ENCODE measurements around the gene BCL2L1.
"Not testable (repeated sequence)": the region's sequence is repeated elsewhere in the genome, so short reads cannot be mapped to it uniquely, and the experiment has no call there.

The BCL2L1 gene

DNA sequence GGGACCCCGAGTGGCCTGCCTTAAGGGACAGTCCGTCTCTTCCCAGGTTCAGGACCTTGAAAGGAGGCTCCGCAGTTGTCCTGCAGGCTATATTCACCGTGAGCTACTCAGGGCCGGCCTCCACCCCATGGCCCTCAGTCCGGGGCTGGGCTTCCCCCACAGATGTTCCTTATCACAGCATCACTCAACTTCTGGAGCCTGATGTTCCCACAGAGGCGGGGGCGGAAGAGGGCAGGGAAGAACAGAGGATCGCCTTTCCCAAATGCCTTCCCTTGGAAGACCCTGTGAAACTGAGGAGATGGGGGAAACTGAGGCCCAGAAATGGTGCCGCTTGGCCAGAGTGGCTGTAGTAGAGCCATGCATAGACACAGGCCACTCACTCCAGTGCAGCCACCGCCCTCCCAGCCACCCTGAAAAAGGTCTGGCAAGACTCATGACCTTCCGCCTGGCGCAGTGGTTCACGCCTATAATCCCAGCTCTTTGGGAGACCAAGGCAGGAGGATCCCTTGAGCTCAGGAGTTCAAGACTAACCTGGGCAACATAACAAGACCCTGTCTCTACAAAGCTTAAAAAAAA, 89.2 kb downstream of the BCL2L1 start:
- H3K9ac ChIP-seq (ENCODE audit: low read depth, low read length) = no peak overlapping the region
- no peaks in the 10 kb centered on the region for H3K9me3 ChIP-seq (ENCODE audit: control insufficient read depth, insufficient read depth, low read length)
- H3K4me1 ChIP-seq (ENCODE audit: control insufficient read depth, insufficient read depth, low read length) = 0 out of 2 replicates have a peak, but pooled peaks cover 3% of the 10 kb centered on the region
- no peaks in the 10 kb centered on the region for H3K36me3 ChIP-seq (ENCODE audit: control insufficient read depth, insufficient read depth, low read length)
- H3K4me3 ChIP-seq (ENCODE audit: low read depth, low read length) = no peak overlapping the region
- H3K27me3 ChIP-seq (ENCODE audit: control insufficient read depth, insufficient read depth, low read length) = no peaks in the 10 kb centered on the region
- no peak overlapping the region for H3K27ac ChIP-seq (ENCODE audit: low read depth, low read length)

DNA sequence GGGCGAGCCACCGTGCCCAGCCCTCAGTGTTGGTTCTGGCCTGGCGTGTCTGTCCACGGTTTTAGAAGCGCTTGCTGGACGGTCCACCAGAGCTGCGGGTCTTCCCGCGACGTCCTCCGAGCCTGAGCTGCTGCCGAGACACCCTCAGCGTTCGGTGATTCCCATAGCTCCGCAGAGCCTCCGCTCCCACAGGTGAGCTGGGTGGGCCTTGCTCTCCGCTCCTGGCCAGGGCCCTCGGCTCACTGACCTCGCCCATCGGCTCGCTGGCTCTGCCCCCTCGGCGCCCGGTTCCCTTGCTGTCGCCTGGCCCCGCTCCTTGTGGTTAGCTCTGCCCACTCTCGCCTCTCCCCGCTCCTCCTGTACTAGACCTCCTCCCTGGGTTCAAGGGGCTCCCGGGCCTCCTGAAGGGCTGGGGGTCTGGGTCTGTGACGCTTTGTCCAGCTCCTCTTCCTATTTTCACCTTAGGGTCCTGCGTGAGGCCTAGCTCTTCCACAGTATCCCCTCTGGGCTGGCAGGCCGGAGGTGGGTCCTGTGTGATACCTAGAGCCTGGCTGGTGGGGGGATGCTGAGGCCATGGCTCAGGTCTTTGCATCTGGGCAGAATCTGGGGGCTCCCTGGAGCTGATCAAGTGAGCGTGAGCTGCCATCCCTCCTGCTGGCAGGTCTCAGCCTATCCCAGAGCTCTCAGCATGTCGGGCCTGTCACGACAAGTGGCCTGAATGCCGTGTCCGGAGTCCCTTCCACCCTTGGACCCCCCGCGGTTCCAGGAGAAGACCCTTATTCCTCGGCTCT, 89.9 kb downstream of the BCL2L1 start:
- Histone ChIP-seq H3K9ac (ENCODE audit: low read depth, low read length) (no peak overlapping the region), H3K9me3 (ENCODE audit: control insufficient read depth, insufficient read depth, low read length) (no peaks in the 10 kb centered on the region), H3K27ac (ENCODE audit: low read depth, low read length) (no peak overlapping the region), H3K27me3 (ENCODE audit: control insufficient read depth, insufficient read depth, low read length) (no peaks in the 10 kb centered on the region), H3K4me3 (ENCODE audit: low read depth, low read length) (no peak overlapping the region), H3K4me1 (ENCODE audit: control insufficient read depth, insufficient read depth, low read length) (no peaks in the 10 kb centered on the region), H3K36me3 (ENCODE audit: control insufficient read depth, insufficient read depth, low read length) (no peaks in the 10 kb centered on the region)

DNA sequence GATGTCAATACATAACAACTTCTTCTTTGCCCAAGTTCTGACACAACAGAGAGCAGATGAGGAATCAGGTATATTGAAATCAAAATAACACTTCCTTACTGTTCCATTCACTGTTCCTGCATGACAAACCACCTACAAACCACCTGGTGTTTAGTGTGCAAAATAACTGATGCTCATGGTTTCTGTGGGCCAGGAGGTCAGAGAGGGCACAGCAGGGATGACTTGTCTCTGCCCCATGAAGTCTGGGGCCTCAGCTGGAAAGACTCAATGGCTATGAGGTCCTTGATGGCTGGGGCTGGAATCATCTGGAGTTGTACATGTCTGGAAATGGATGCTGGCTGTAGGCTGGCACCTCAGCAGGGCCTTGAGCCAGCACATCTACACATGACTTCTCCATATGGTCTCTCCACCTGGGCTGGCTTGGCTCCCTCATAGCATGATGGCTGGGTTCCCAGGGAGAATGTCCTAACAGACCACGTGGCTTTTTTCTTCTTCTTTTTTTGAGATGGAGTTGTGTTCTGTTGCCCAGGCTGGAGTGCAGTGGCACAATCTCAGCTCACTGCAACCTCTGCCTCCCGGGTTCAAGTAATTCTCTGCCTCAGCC, 92.4 kb downstream of the BCL2L1 start:
- H3K9me3 ChIP-seq (ENCODE audit: control insufficient read depth, insufficient read depth, low read length) = no peaks in the 10 kb centered on the region
- no peaks in the 10 kb centered on the region for H3K4me1 ChIP-seq (ENCODE audit: control insufficient read depth, insufficient read depth, low read length)
- H3K9ac ChIP-seq (ENCODE audit: low read depth, low read length) = no peak overlapping the region
- H3K27ac ChIP-seq (ENCODE audit: low read depth, low read length) = no peak overlapping the region
- H3K36me3 ChIP-seq (ENCODE audit: control insufficient read depth, insufficient read depth, low read length) = no peaks in the 10 kb centered on the region
- no peak overlapping the region for H3K4me3 ChIP-seq (ENCODE audit: low read depth, low read length)
- H3K27me3 ChIP-seq (ENCODE audit: control insufficient read depth, insufficient read depth, low read length) = no peaks in the 10 kb centered on the region

DNA sequence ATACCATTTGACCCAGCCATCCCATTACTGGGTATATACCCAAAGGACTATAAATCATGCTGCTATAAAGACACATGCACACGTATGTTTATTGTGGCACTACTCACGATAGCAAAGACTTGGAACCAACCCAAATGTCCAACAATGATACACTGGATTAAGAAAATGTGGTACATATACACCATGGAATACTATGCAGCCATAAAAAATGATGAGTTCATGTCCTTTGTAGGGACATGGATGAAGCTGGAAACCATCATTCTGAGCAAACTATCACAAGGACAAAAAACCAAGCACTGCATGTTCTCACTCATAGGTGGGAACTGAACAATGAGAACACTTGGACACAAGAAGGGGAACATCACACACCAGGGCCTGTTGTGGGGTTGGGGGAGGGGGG, 94.6 kb downstream of the BCL2L1 start:
- H3K9ac ChIP-seq (ENCODE audit: low read depth, low read length); H3K4me1 ChIP-seq (ENCODE audit: control insufficient read depth, insufficient read depth, low read length); H3K9me3 ChIP-seq (ENCODE audit: control insufficient read depth, insufficient read depth, low read length); H3K36me3 ChIP-seq (ENCODE audit: control insufficient read depth, insufficient read depth, low read length); H3K4me3 ChIP-seq (ENCODE audit: low read depth, low read length); H3K27ac ChIP-seq (ENCODE audit: low read depth, low read length); H3K27me3 ChIP-seq (ENCODE audit: control insufficient read depth, insufficient read depth, low read length): not testable (repeated sequence)

DNA sequence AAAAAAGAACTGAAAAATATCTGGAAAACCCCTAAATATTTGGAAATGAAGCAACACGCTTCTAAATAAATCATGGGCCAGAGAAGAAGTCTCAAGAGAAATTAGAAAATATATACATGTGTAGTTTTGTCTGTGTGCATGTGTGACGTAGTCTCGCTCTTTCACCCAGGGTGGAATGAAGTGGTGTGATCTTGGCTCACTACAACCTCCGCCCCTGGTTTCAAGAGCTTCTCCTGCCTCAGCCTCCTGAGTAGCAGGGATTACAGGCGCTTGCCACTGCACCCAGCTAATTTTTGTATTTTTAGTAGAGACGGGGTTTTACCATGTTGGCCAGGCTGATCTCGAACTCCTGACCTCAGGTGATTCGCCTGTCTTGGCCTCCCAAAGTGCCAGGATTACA, 96.1 kb downstream of the BCL2L1 start:
- H3K36me3 ChIP-seq (ENCODE audit: control insufficient read depth, insufficient read depth, low read length); H3K4me1 ChIP-seq (ENCODE audit: control insufficient read depth, insufficient read depth, low read length); H3K9me3 ChIP-seq (ENCODE audit: control insufficient read depth, insufficient read depth, low read length); H3K27me3 ChIP-seq (ENCODE audit: control insufficient read depth, insufficient read depth, low read length); H3K9ac ChIP-seq (ENCODE audit: low read depth, low read length); H3K4me3 ChIP-seq (ENCODE audit: low read depth, low read length); H3K27ac ChIP-seq (ENCODE audit: low read depth, low read length): not testable (repeated sequence)

DNA sequence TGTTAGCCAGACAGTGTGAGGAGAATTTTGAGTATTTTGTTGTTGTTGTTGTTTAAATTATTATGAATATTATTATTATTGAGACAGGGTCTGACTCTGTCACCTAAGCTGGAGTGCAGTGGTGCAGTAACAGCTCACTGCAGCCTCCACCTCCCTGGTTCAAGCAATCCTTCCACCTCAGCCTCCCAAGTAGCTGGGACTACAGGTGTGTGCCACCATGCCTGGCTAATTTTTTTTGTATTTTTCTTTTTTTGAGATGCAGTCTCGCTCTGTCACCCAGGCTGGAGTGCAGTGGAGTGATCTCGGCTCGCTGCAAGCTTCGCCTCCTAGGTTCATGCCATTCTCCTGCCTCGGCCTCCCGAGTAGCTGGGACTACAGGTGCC, 99.6 kb downstream of the BCL2L1 start:
- not testable (repeated sequence) for H3K4me1 ChIP-seq (ENCODE audit: control insufficient read depth, insufficient read depth, low read length); H3K4me3 ChIP-seq (ENCODE audit: low read depth, low read length); H3K9ac ChIP-seq (ENCODE audit: low read depth, low read length); H3K27me3 ChIP-seq (ENCODE audit: control insufficient read depth, insufficient read depth, low read length); H3K27ac ChIP-seq (ENCODE audit: low read depth, low read length); H3K36me3 ChIP-seq (ENCODE audit: control insufficient read depth, insufficient read depth, low read length); H3K9me3 ChIP-seq (ENCODE audit: control insufficient read depth, insufficient read depth, low read length)

DNA sequence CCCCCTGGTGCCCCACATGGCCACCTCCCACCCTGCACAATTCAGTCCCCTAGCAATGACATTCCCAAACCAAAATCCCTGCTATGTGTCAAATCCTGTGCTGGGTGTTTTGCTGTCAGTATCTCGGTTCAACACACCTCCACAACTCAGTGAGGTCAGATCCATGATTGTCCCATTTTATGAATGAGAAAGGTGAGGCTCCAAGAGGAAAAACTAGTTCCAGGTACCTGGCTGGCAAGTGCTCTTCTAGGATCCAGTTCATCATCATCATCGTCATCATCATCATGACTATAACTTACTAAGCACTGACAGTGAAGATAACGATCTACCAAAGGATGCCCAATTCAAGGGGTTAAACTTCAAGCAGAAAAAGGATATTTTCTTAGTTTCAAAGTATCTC, 102.4 kb downstream of the BCL2L1 start:
- Histone ChIP-seq H3K9me3 (ENCODE audit: control insufficient read depth, insufficient read depth, low read length) (no peaks in the 10 kb centered on the region), H3K36me3 (ENCODE audit: control insufficient read depth, insufficient read depth, low read length) (no peaks in the 10 kb centered on the region), H3K27me3 (ENCODE audit: control insufficient read depth, insufficient read depth, low read length) (no peaks in the 10 kb centered on the region), H3K4me1 (ENCODE audit: control insufficient read depth, insufficient read depth, low read length) (no peaks in the 10 kb centered on the region), H3K4me3 (ENCODE audit: low read depth, low read length) (no peak overlapping the region), H3K27ac (ENCODE audit: low read depth, low read length) (no peak overlapping the region), H3K9ac (ENCODE audit: low read depth, low read length) (no peak overlapping the region)

DNA sequence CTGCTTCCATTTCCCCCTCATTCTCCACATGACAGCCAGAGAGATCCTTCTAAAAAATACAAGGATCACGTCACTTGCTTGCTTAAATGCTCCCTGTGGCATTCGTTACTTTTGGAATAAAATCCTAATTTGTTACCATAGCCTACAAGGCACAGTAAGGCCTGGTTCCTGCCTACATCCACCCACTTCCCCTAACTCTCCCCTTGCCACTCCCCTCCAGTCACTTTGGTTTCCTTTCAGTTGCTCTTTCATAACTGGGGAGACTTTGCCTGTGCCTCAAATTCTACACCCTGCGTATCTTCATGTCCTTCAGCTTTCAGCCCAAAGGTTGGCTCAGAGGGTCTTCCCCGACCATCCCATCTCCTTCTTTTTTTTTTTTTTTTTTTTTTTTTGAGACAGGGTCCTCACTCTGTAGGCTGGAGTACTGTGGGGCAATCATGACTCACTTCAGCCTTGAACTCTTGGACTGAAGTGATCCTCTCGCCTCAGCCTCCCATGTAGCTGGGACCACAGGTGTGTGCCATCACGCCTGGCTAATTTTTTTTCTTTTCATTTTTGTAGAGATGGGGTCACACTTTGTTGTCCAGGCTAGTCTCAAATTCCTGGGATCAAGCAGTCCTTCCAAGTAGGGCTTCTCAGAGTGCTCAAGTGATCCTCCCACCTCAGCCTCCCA, 105.1 kb downstream of the BCL2L1 start:
- Histone ChIP-seq H3K9ac (ENCODE audit: low read depth, low read length) (no peak overlapping the region), H3K27ac (ENCODE audit: low read depth, low read length) (no peak overlapping the region), H3K36me3 (ENCODE audit: control insufficient read depth, insufficient read depth, low read length) (no peaks in the 10 kb centered on the region), H3K4me1 (ENCODE audit: control insufficient read depth, insufficient read depth, low read length) (no peaks in the 10 kb centered on the region), H3K9me3 (ENCODE audit: control insufficient read depth, insufficient read depth, low read length) (no peaks in the 10 kb centered on the region), H3K4me3 (ENCODE audit: low read depth, low read length) (no peak overlapping the region), H3K27me3 (ENCODE audit: control insufficient read depth, insufficient read depth, low read length) (no peaks in the 10 kb centered on the region)

DNA sequence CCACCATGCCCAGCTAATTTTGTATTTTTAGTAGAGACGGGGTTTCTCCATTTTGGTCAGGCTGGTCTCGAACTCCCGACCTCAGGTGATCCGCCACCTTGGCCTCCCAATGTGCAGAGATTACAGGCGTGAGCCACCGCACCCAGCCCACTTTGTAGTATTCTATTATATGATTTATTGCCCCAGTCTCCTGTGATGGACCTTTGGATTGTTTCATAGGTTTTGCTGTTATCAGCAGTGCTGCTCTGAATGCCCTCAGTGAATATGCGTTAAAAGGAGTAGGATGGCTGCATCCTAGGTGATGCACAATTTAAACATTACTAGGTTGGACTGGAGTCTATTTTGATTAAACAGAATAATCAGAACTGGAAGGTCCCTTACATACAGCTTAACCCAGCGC, 107.3 kb downstream of the BCL2L1 start:
- Histone ChIP-seq H3K9me3 (ENCODE audit: control insufficient read depth, insufficient read depth, low read length) (no peaks in the 10 kb centered on the region), H3K9ac (ENCODE audit: low read depth, low read length) (no peak overlapping the region), H3K4me1 (ENCODE audit: control insufficient read depth, insufficient read depth, low read length) (peaks cover 6% of the 10 kb centered on the region), H3K27ac (ENCODE audit: low read depth, low read length) (no peak overlapping the region), H3K27me3 (ENCODE audit: control insufficient read depth, insufficient read depth, low read length) (no peaks in the 10 kb centered on the region), H3K36me3 (ENCODE audit: control insufficient read depth, insufficient read depth, low read length) (no peaks in the 10 kb centered on the region), H3K4me3 (ENCODE audit: low read depth, low read length) (no peak overlapping the region)
